MM.1S (cell line): Measurements from ENCODE around the gene ACTL7A.

Source experiments
- DNase-seq: peaks from one replicate; pipeline ENCODE4 v3.0.0-alpha.2; 2015
- H2AFZ ChIP-seq: fragments of 300-600 bp; sonication (generic); 2 replicates; pipeline ENCODE4 v1.6.0; 2016; ENCODE audit warnings: antibody characterized with exemption, low read length
- H3F3A ChIP-seq: fragments of 300-600 bp; sonication (generic); 2 replicates; pipeline ENCODE4 v1.6.1; 2016; ENCODE audit warnings: mild to moderate bottlenecking, antibody characterized with exemption, low read length, moderate library complexity, mixed read lengths; ENCODE audit not compliant: insufficient read depth
- H3K27ac ChIP-seq: fragments of 300-600 bp; sonication (generic); 2 replicates; pipeline ENCODE4 v1.5.1; 2016; ENCODE audit warnings: mild to moderate bottlenecking, low read length
- H3K27me3 ChIP-seq: fragments of 300-600 bp; sonication (generic); replicated peaks from 2 replicates; pipeline ENCODE4 v1.6.0; 2016; ENCODE audit warnings: low read length; ENCODE audit not compliant: insufficient read depth
- H3K36me3 ChIP-seq: fragments of 300-600 bp; sonication (generic); replicated peaks from 2 replicates; pipeline ENCODE4 v1.6.1; 2016; ENCODE audit warnings: mild to moderate bottlenecking, low read length, mixed read lengths; ENCODE audit not compliant: insufficient read depth
- H3K4me1 ChIP-seq: fragments of 300-600 bp; sonication (generic); 2 replicates; pipeline ENCODE4 v1.6.1; 2016; ENCODE audit warnings: low read length, mixed read lengths
- H3K4me2 ChIP-seq: fragments of 300-600 bp; sonication (generic); 2 replicates; pipeline ENCODE4 v1.6.0; 2016; ENCODE audit warnings: low read depth, low read length
- H3K4me3 ChIP-seq: fragments of 300-600 bp; sonication (generic); 2 replicates; pipeline ENCODE4 v1.5.1; 2016; ENCODE audit warnings: low read length, mixed read lengths
- H3K79me2 ChIP-seq: fragments of 300-600 bp; sonication (generic); 2 replicates; pipeline ENCODE4 v1.6.1; 2016; ENCODE audit warnings: mixed run types, low read length, mixed read lengths
- H3K9ac ChIP-seq: fragments of 300-600 bp; sonication (generic); 2 replicates; pipeline ENCODE4 v1.6.1; 2016; ENCODE audit warnings: low read length, mixed read lengths
- H3K9me2 ChIP-seq: fragments of 300-600 bp; sonication (generic); replicated peaks from 2 replicates; pipeline ENCODE4 v1.6.1; 2016; ENCODE audit warnings: mild to moderate bottlenecking, low read length, mixed read lengths; ENCODE audit not compliant: insufficient read depth
- H3K9me3 ChIP-seq: fragments of 300-600 bp; sonication (generic); replicated peaks from 2 replicates; pipeline ENCODE4 v1.6.1; 2016; ENCODE audit warnings: mild to moderate bottlenecking, low read length, mixed read lengths; ENCODE audit not compliant: insufficient read depth
- H4K20me1 ChIP-seq: fragments of 300-600 bp; sonication (generic); 2 replicates; pipeline ENCODE4 v1.6.1; 2016; ENCODE audit warnings: mild to moderate bottlenecking, low read length, moderate library complexity, mixed read lengths; ENCODE audit not compliant: insufficient read depth
- EZH2 ChIP-seq: fragments of 300-600 bp; sonication (generic); optimal IDR thresholded peaks from 2 replicates; pipeline ENCODE3; 2017; ENCODE audit warnings: low read depth, mild to moderate bottlenecking, antibody characterized with exemption, low read length, mixed read lengths
- EZH2phosphoT487 ChIP-seq: fragments of 300-600 bp; sonication (generic); IDR thresholded peaks from 2 replicates; pipeline ENCODE4 v1.6.1; 2018; ENCODE audit warnings: antibody characterized with exemption, low read length
- TF ChIP-seq, protein P1 (sequence below): fragments of 300-600 bp; sonication (generic); IDR thresholded peaks from 2 replicates; pipeline ENCODE4 v1.5.1; 2016; ENCODE audit warnings: antibody characterized with exemption, low read length, mixed read lengths

ACTL7A gene

DNA sequence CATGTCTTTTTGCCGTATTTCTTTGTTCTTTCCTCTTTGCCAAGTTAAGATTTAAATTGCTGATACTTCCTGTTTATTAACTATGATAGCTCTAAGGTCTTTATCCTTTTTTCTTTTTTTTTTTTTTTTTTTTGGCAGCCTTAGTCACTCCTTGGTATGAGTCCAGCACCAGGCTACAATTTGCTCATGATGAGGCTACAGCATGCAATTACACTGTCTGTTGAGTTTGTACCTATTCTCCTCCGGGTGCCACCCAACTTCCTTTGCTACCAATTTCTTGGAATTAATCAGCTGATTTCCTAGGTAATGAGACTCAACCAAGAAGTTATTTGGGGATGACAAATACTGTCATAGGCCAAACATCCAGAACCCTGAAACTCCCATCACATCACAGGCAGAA, 31.8 kb upstream of the ACTL7A start:
- Histone ChIP-seq H4K20me1 (no peaks in the 10 kb centered on the region), H2AFZ (no peak overlapping the region), H3F3A (no peaks in the 10 kb centered on the region), H3K36me3 (no peaks in the 10 kb centered on the region), H3K4me1 (peaks cover 5% of the 10 kb centered on the region), H3K9ac (no peak overlapping the region), H3K4me3 (no peak overlapping the region), H3K9me2 (no peaks in the 10 kb centered on the region), H3K9me3 (no peaks in the 10 kb centered on the region), H3K79me2 (no peaks in the 10 kb centered on the region), H3K4me2 (no peak overlapping the region), H3K27me3 (no peaks in the 10 kb centered on the region), H3K27ac (no peak overlapping the region)
- TF ChIP-seq EZH2 (no peak), EZH2phosphoT487 (no peak)
- TF ChIP-seq, protein P1, sequence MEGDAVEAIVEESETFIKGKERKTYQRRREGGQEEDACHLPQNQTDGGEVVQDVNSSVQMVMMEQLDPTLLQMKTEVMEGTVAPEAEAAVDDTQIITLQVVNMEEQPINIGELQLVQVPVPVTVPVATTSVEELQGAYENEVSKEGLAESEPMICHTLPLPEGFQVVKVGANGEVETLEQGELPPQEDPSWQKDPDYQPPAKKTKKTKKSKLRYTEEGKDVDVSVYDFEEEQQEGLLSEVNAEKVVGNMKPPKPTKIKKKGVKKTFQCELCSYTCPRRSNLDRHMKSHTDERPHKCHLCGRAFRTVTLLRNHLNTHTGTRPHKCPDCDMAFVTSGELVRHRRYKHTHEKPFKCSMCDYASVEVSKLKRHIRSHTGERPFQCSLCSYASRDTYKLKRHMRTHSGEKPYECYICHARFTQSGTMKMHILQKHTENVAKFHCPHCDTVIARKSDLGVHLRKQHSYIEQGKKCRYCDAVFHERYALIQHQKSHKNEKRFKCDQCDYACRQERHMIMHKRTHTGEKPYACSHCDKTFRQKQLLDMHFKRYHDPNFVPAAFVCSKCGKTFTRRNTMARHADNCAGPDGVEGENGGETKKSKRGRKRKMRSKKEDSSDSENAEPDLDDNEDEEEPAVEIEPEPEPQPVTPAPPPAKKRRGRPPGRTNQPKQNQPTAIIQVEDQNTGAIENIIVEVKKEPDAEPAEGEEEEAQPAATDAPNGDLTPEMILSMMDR: no peak
- DNase-seq: no peak

DNA sequence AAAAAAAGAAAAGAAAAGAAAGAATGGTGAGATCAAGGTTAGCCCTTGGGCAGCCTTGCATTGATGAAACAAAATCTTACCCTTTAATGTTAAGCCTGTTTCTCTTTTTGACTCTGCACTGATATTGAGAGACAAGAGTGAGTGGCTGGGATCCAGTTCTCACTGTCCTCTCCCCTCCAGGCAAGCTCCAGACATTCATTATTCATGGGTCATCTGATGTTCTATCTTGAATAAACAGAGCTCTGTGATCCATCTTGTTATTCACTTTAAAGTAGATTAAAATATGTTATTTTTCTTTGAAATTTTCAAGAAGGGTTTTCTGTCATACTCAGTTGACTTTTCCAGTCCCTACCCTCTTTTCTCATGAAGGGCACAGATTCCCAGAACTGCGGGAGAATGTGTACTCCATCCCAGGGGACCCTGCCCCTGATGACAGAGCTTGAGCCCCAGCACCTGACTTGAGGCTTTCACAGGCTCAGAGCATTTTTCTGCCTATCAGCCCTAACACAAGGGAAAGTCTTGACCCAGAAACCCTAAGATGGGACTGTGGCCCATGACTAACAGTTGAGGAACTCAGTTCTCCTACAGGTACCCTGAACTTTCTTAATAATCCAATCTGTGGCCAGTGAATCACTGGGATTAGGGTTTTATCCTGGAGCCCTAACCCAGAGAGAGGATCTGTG, 30.4 kb upstream of the ACTL7A start:
- Histone ChIP-seq H3K27ac (no peak overlapping the region), H3K27me3 (no peaks in the 10 kb centered on the region), H3K9ac (no peak overlapping the region), H3K79me2 (no peaks in the 10 kb centered on the region), H3K4me2 (no peak overlapping the region), H3K4me1 (peaks cover 6% of the 10 kb centered on the region), H3F3A (no peaks in the 10 kb centered on the region), H4K20me1 (no peaks in the 10 kb centered on the region), H2AFZ (no peak overlapping the region), H3K4me3 (no peak overlapping the region), H3K9me3 (no peaks in the 10 kb centered on the region), H3K36me3 (no peaks in the 10 kb centered on the region), H3K9me2 (no peaks in the 10 kb centered on the region)
- DNase-seq: no peak
- no peak for TF ChIP-seq EZH2phosphoT487
- TF ChIP-seq, protein P1: no peak
- no peak for TF ChIP-seq EZH2

DNA sequence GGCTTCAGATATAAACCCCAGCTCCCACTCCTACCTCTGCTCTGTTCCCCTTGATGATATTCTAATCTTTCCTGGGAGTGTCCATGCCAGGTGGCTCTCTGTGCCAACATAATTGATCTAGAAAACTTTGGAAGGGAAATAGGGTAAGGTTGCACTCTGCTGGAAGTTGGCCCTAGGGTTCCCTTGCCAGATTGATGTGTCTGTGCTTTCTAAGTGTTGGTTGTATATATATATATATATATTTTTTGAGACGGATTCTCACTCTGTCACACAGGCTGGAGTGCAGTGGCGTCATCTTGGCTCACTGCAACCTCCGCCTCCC, 29.9 kb upstream of the ACTL7A start:
- no peak overlapping the region for H2AFZ ChIP-seq
- H3K4me1 ChIP-seq: peaks cover 6% of the 10 kb centered on the region
- H3K79me2 ChIP-seq: no peaks in the 10 kb centered on the region

More for the DNA sequence above, 29.9 kb upstream of the ACTL7A start:
- no peak overlapping the region for H3K9ac ChIP-seq
- no peaks in the 10 kb centered on the region for H4K20me1 ChIP-seq
- no peaks in the 10 kb centered on the region for H3K9me3 ChIP-seq
- H3K36me3 ChIP-seq: no peaks in the 10 kb centered on the region
- no peaks in the 10 kb centered on the region for H3F3A ChIP-seq
- H3K27me3 ChIP-seq: no peaks in the 10 kb centered on the region
- TF ChIP-seq, protein P1: no peak
- TF ChIP-seq EZH2: no peak
- no peak for TF ChIP-seq EZH2phosphoT487
- H3K9me2 ChIP-seq: no peaks in the 10 kb centered on the region
- no peak overlapping the region for H3K4me3 ChIP-seq
- no peak for DNase-seq
- H3K27ac ChIP-seq: no peak overlapping the region
- no peak overlapping the region for H3K4me2 ChIP-seq
